ENCODE data around the gene TRIM63. TPM values are rescaled to one million over a fixed set of nuclear protein-coding genes. Genes with fewer than 3 reads are reported as not detected.

Gene TRIM63
- total RNA-seq, 1 experiment from 2014 or later: not detected

- no peak for DNase-seq (ENCODE audit: low spot score)
These were observed 50.4 kb downstream of the TRIM63 start for GRCh38 chr1:26016953-26017545.

- DNase-seq (ENCODE audit: low spot score): no peak
These were observed 51.0 kb downstream of the TRIM63 start for GRCh38 chr1:26016258-26016952.

GRCh38 chr1:26015358-26015757, 52.1 kb downstream of the TRIM63 start:
- no peak for DNase-seq (ENCODE audit: low spot score)

- no peak for DNase-seq (ENCODE audit: low spot score)
These were observed 53.3 kb downstream of the TRIM63 start for GRCh38 chr1:26014179-26014578.

GRCh38 chr1:26012864-26013263, 54.6 kb downstream of the TRIM63 start:
- DNase-seq (ENCODE audit: low spot score): no peak

- no peak for DNase-seq (ENCODE audit: low spot score)
These were observed 56.6 kb downstream of the TRIM63 start for GRCh38 chr1:26010825-26011224.

- DNase-seq (ENCODE audit: low spot score): no peak
These were observed 57.5 kb downstream of the TRIM63 start for GRCh38 chr1:26009796-26010447.

- no peak for DNase-seq (ENCODE audit: low spot score)
These were observed 60.7 kb downstream of the TRIM63 start for GRCh38 chr1:26006710-26007109.

GRCh38 chr1:26005434-26006105, 61.9 kb downstream of the TRIM63 start:
- DNase-seq (ENCODE audit: low spot score): no peak

- no peak for DNase-seq (ENCODE audit: low spot score)
These were observed 63.7 kb downstream of the TRIM63 start for GRCh38 chr1:26003756-26004155.

- DNase-seq (ENCODE audit: low spot score): no peak
These were observed 64.2 kb downstream of the TRIM63 start for GRCh38 chr1:26003262-26003661.

Other genes starting within 250 kb of the TRIM63 start
- gene MTFR1L, start 247.7 kb downstream of the TRIM63 start, total RNA-seq (2014; rRNA removed; shearing (Covaris generic)): 20.8 and 26.5 TPM in 2 replicates
- gene AUNIP, start 208.2 kb downstream of the TRIM63 start, total RNA-seq (2014; rRNA removed; shearing (Covaris generic)): 4.8 and 4.9 TPM in 2 replicates
- 0.19 and 1.1 TPM in 2 replicates for gene PAQR7, start 191.9 kb downstream of the TRIM63 start, total RNA-seq (2014; rRNA removed; shearing (Covaris generic))
- 222 and 346 TPM in 2 replicates for gene STMN1, start 161.2 kb downstream of the TRIM63 start, total RNA-seq (2014; rRNA removed; shearing (Covaris generic))
- 8.5 and 13.0 TPM in 2 replicates for gene PAFAH2, start 69.6 kb downstream of the TRIM63 start, total RNA-seq (2014; rRNA removed; shearing (Covaris generic))
- 0.17 TPM in 1 of 2 replicates, not detected in the other for gene EXTL1, start 45.9 kb downstream of the TRIM63 start, total RNA-seq (2014; rRNA removed; shearing (Covaris generic))
- gene SLC30A2, start 21.5 kb downstream of the TRIM63 start, total RNA-seq (2014; rRNA removed; shearing (Covaris generic)): not detected in 2 replicates
- gene PDIK1L, start 44.2 kb upstream of the TRIM63 start, total RNA-seq (2014; rRNA removed; shearing (Covaris generic)): 4.4 and 6.1 TPM in 2 replicates
- gene FAM110D, start 91.4 kb upstream of the TRIM63 start, total RNA-seq (2014; rRNA removed; shearing (Covaris generic)): 0.62 TPM in 1 of 2 replicates, not detected in the other
- not detected in 2 replicates for gene C1orf232, start 101.3 kb upstream of the TRIM63 start, total RNA-seq (2014; rRNA removed; shearing (Covaris generic))
- 12.9 and 18.1 TPM in 2 replicates for gene ZNF593, start 102.3 kb upstream of the TRIM63 start, total RNA-seq (2014; rRNA removed; shearing (Covaris generic))
- gene ZNF593OS, start 104.2 kb upstream of the TRIM63 start, total RNA-seq (2014; rRNA removed; shearing (Covaris generic)): not detected in 2 replicates
- gene CNKSR1, start 109.9 kb upstream of the TRIM63 start, total RNA-seq (2014; rRNA removed; shearing (Covaris generic)): not detected in 2 replicates
- gene CATSPER4, start 123.0 kb upstream of the TRIM63 start, total RNA-seq (2014; rRNA removed; shearing (Covaris generic)): not detected in 2 replicates
- gene CEP85, start 166.6 kb upstream of the TRIM63 start, total RNA-seq (2014; rRNA removed; shearing (Covaris generic)): 13.4 and 18.0 TPM in 2 replicates
- gene SH3BGRL3, start 212.5 kb upstream of the TRIM63 start, total RNA-seq (2014; rRNA removed; shearing (Covaris generic)): 71.8 and 77.5 TPM in 2 replicates
- gene UBXN11, start 239.0 kb upstream of the TRIM63 start, total RNA-seq (2014; rRNA removed; shearing (Covaris generic)): 2.9 and 7.6 TPM in 2 replicates